GM12878 (cell line): ENCODE results near the gene TLE2. TPM values are rescaled to one million over a fixed set of nuclear protein-coding genes. Genes with fewer than 3 reads are reported as not detected.

Experiments
- BMI1 ChIP-seq: fragments of 450-650 bp; IDR thresholded peaks from 2 replicates; pipeline ENCODE4 v1.6.1; 2016; ENCODE audit warnings: mild to moderate bottlenecking, moderate library complexity, borderline replicate concordance
- CBFB ChIP-seq: IDR thresholded peaks from 2 replicates; pipeline ENCODE4 v1.6.1; 2016; ENCODE audit warnings: antibody characterized with exemption, low read depth
- CUX1 ChIP-seq: IDR thresholded peaks from 2 replicates; pipeline ENCODE4 v1.6.1; 2012; ENCODE audit warnings: improper control_type of control experiment, low read depth, low read length; ENCODE audit not compliant: insufficient replicate concordance
- RCOR1 ChIP-seq: conservative IDR thresholded peaks from 2 replicates; pipeline ENCODE4 v1.6.1; 2012; ENCODE audit warnings: low read depth, low read length, improper control_type of control experiment
- SIX5 ChIP-seq: IDR thresholded peaks from 2 replicates; pipeline ENCODE4 v1.6.1; 2011; ENCODE audit warnings: mild to moderate bottlenecking, low read depth, low read length, moderate library complexity; ENCODE audit not compliant: severe bottlenecking
- WRNIP1 ChIP-seq: IDR thresholded peaks from 2 replicates; pipeline ENCODE4 v1.6.1; 2011; ENCODE audit warnings: low read depth, low read length, improper control_type of control experiment, borderline replicate concordance
- ZNF384 ChIP-seq: IDR thresholded peaks from 2 replicates; pipeline ENCODE4 v1.6.1; 2012; ENCODE audit warnings: low read depth, mild to moderate bottlenecking, low read length, improper control_type of control experiment, borderline replicate concordance
- ZNF622 ChIP-seq: fragments of 450-650 bp; IDR thresholded peaks from 2 replicates; pipeline ENCODE4 v1.6.1; 2017; ENCODE audit warnings: mild to moderate bottlenecking, inconsistent platforms
- polyA plus RNA-seq, 11 experiments: library from polyadenylated mRNA; depleted of rRNA in 4 of 11; unstranded in 6 of 11; stranded (reverse) in 5 of 11; fragments of >200 nt; fragmentation: Nextera tagmentation in 4 of 11; fragmentation: Illumina TruSeq in 1 of 11; extraction: Ambion mirVana in 4 of 11; extraction: Trizol in 1 of 11; gene quantifications; 1 replicate in 1 of 11; 2 replicates in 10 of 11; pipeline versions ENCODE4 v1.2.1 to v1.2.3, GENCODE V29; 2011 to 2016; ENCODE audit warnings: inconsistent platforms in 2 of 11, missing spikeins in 2 of 11, low read depth in 1 of 11
- total RNA-seq, 4 experiments: library from RNA; depleted of rRNA in 3 of 4; stranded (reverse); fragments of >200 nt in 3 of 4; fragmentation: Illumina TruSeq in 1 of 4; extraction: Trizol in 1 of 4; gene quantifications; 2 replicates each; pipeline versions ENCODE4 v1.2.1 to v1.2.3, GENCODE V29; 2013 to 2021

The TLE2 gene
- total and polyA plus RNA-seq, 10 of the 15 experiments (the other 5 are each of a cell fraction or from before 2014, with no cell fraction given) = 0.05 to 0.21 (median 0.11) TPM; not detected in 5

DNA sequence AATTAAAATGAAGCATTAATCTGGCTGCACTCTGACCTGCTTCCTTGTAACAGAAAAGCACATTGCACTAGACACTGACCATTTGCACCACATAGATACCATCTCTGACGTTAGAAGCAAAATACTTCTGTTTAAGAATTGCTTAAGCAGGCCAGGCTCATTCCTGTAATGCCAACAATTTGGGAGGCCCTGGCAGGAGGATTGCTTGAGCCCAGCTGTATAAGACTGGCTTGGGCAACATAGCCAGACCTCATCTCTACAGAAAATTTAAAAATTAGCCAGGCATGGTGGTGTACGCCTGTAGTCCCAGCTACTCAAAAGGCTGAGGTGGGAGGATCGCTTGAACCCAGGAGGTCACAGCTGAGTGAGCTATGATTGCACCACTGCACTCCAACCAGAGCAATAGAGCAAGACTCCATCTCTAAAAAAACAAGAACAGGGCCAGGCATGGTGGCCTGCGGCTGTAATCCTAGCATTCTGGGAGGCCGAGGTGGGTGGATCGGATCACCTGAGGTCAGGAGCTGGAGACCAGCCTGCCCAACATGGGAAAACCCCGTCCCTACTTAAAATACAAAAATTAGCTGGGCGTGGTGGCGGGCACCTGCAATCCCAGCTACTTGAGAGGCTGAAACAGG is 58.8 kb downstream of the TLE2 start (continued):
- TF ChIP-seq CUX1 = no peak
- no peak for TF ChIP-seq RCOR1
- no peak for TF ChIP-seq SIX5
- TF ChIP-seq WRNIP1 = no peak
- TF ChIP-seq ZNF622 = no peak
- TF ChIP-seq ZNF384 = no peak
- no peak for TF ChIP-seq CBFB
- no peak for TF ChIP-seq BMI1
- TF ChIP-seq, all 136 proteins: peak for 0
